Rectal smooth muscle tissue (tissue), 1 donor: ENCODE results near the gene MDC1.

ENCODE experiments used
- H3K27ac ChIP-seq: one replicate; pipeline ENCODE4 v1.7.0; 2013; ENCODE audit warnings: low read depth, low read length, inconsistent platforms
- H3K27me3 ChIP-seq: one replicate; pipeline ENCODE4 v1.7.0; 2013; ENCODE audit warnings: low read length; ENCODE audit not compliant: control insufficient read depth, insufficient read depth
- H3K36me3 ChIP-seq: one replicate; pipeline ENCODE4 v1.7.0; 2013; ENCODE audit warnings: low read length; ENCODE audit not compliant: control insufficient read depth, insufficient read depth
- H3K4me1 ChIP-seq: one replicate; pipeline ENCODE4 v1.7.0; 2013; ENCODE audit warnings: low read length; ENCODE audit not compliant: control insufficient read depth, insufficient read depth
- H3K4me3 ChIP-seq: one replicate; pipeline ENCODE4 v1.7.0; 2013; ENCODE audit warnings: low read length
- H3K9ac ChIP-seq: one replicate; pipeline ENCODE4 v1.7.0; 2013; ENCODE audit warnings: low read length

MDC1 gene

DNA sequence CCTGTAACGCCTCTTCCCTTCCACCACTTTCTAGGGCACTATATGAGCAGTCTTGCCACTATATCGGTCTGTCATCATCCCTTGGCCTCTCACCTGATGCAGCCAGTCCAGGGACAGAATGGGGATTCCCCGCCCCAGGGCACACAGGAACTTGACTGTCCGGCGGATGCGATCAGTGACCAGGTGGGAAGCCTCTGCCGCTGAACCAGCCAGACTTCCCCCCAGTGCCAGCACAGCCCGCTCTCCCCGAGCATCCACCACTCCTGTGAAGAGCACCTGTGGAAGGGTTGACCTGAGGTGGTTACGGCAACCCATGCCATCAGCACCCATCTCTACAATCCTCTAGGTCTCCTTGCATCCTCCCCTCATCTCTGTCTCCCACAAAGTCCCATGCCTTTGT, 14.1 kb downstream of the MDC1 start:
- H3K4me1 ChIP-seq, result no peaks in the 10 kb centered on the region
- H3K36me3 ChIP-seq, result peaks cover 8% of the 10 kb centered on the region
- H3K27ac ChIP-seq, result no peak overlapping the region
- no peak overlapping the region for H3K4me3 ChIP-seq
- H3K9ac ChIP-seq, result no peak overlapping the region
- H3K27me3 ChIP-seq, result no peaks in the 10 kb centered on the region

DNA sequence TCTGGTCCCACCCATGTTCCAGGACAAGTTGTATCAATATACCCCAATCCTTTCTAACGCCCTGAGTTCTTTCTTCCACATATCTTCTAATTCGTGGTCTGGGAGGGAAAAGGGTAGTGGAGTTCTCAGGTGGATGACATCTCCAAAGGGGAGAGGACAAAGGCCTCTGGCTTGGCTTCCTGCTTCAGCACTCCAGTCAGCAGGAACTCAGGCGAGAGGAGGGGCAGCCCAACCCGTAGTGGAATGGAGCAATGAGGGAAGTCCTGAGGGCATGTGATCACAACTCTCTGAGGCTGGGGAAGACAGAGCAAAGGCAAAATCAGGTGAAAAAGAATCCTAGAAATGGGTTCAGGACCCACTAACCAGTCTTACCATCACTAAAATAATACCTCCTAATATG, 16.7 kb downstream of the MDC1 start:
- H3K36me3 ChIP-seq, result peaks cover 5% of the 10 kb centered on the region
- H3K4me1 ChIP-seq, result no peaks in the 10 kb centered on the region
- no peak overlapping the region for H3K27ac ChIP-seq
- no peak overlapping the region for H3K9ac ChIP-seq
- H3K4me3 ChIP-seq, result no peak overlapping the region
- H3K27me3 ChIP-seq, result no peaks in the 10 kb centered on the region

DNA sequence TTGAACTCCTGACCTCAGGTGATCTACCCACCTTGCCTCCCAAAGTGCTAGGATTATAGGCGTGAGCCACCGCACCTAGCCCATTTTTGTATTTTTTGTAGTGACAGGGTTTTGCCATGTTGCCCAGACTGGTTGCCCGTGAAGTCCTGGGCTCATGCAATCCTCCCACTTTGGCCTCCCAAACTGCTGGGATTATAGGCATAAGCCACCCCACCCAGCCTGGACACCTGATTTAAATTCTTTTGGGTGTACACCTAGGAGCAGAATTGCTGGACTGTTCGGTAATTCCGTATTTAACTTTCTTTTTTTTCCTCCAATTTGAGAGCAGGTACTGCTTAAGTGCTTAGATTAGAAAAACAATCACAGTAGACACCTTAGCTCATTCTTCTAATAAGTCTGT, 20.6 kb downstream of the MDC1 start:
- Histone ChIP-seq H3K27ac (no peak overlapping the region), H3K4me3 (no peak overlapping the region), H3K27me3 (no peaks in the 10 kb centered on the region), H3K9ac (no peak overlapping the region), H3K36me3 (no peaks in the 10 kb centered on the region), H3K4me1 (peaks cover 2% of the 10 kb centered on the region)

DNA sequence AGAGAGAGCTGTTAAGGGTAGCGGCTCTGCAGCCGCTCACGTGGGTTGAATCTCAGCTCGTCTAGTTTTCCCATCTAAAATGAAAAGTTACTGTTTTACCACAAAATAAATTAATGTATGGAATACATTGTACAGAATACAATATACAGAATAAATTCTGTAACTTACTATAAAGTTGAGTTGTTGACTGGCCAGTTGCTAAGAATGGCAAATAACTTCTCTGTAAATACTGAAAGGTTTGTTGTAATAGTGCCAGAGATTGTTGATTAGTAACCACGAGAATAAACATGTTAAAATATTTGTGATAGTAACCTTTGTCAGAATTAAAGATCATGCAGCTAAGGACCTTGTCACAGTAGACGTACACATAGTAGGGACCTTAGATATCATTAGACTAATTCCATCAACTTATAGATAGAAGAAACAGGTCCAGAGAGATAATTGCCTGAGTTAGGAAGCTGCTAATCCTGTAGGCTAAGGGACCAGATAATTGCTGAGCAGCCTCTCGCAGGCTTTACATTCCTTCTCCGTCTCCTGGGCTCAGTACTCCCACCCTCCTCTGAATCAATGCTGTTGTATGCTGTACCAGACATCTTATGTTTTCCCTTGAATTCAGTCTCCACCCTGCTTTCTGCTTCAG, 25.8 kb downstream of the MDC1 start:
- Histone ChIP-seq H3K4me1 (peaks cover 33% of the 10 kb centered on the region), H3K9ac (no peak overlapping the region), H3K27me3 (no peaks in the 10 kb centered on the region), H3K4me3 (peak overlapping the region; percentile 40), H3K27ac (peak overlapping the region; percentile 99), H3K36me3 (no peaks in the 10 kb centered on the region)

DNA sequence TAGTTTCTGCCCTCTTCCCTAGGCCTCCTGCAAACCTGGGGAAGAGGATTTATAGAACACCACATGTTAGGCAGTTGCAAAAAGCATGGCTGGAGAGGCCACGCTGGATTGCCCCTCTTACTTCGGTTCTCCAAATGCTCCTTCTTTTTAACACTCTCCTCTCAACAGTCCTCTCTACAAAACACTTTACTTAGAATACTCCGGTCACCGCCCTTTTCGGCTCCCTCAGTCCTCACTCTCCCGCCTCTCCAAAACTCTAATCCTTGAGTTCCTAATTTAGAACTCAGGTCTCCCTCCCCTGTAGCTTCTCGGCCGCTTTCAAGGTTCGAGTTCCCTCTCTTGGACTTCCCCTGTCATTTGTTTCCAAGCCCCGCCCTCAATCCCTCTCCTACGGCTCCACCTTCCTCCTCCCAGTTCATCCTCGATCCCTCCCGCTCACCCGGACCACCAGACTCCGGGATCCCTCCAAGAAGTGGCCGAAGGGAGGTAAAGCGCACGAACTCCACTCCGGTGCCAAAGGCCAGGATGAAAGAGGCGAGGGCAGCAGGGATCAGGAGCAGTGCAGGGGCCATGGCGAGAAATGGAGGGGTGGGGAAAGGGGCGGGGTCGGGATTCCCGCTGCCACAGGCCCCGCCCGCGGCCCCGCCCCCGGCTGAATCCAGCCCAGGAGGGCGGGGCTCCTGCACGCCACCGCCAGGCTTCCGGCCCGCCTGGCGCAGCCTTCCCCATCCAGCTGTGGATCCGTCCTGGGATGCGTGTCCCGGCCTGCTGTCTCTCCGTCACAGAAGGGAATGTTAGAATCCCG, 26.5 kb downstream of the MDC1 start, which contains the start of gene NRM:
TSS of gene NRM (minus strand) at position 582 of the 805 bp plus-strand sequence. CDS start at position 572, 10 bp downstream.
- Histone ChIP-seq H3K9ac (no peak within 1 kb of the TSS), H3K4me3 (peak within 1 kb of the TSS; percentile 80), H3K27me3 (no peaks in the 10 kb centered on the region), H3K36me3 (no peaks in the 10 kb centered on the region), H3K27ac (peak within 1 kb of the TSS; percentile 99), H3K4me1 (peaks cover 33% of the 10 kb centered on the region)

DNA sequence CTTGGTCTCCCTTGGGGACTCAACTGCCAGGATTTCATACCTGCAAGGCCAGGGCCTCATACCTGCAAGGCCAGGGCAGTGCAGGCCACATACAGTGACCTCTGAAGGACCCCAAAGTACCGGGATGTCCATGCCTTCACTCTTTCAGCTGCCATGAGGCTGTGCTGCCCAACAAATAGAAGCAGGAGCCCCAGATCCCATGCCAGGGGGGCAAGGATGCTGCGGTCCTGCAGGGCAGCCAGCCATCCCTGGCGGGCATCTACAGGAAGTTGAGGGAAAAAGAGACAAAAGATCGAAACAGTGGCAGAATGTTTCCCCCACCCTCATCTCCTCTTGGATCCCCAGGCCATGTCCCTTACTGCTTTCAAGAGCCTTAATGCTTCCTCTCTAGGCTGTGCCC, 27.1 kb downstream of the MDC1 start:
- Histone ChIP-seq H3K4me1 (peaks cover 33% of the 10 kb centered on the region), H3K27ac (peak overlapping the region; percentile 99), H3K36me3 (no peaks in the 10 kb centered on the region), H3K27me3 (no peaks in the 10 kb centered on the region), H3K4me3 (peak overlapping the region; percentile 80), H3K9ac (no peak overlapping the region)

DNA sequence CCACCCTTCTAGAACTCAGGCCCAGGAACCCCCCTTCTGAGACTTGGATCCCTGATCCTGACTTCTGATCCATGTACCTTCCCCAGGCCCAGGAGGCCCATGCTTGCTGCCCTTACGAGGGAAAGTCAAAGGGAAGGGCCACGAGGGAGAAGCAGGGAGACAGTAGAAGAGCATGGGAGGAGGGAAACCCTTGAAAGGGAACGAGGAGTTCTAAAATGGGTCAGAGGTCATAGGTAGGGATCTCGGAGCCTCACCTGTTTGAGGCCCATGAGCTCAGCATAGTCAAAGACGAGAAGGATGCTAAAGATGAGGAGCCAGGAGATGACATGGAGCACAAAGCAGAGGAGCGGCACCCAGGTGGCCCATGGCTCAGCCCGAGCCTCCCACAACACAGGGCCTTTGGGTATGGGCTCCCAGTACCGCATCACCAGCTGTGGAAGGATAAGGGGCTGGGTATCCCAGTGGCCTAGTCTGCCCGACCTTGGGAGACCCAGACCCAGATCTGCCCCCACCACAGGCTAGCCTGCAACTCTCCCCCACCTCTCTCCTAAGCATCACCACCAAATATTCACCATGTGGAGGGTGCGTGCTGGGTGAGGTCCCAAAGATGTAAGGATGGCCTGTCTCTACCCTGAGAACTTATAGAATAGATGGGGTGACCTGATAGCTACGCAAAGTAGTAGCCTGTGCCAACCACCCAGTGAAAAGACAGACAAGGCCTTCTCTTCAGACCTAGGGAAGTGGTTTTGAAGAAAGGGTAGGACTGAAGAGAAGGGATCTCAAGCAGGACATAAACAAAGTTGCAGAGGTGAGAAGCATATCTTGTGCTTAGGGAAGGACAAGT, 27.8 kb downstream of the MDC1 start:
- peaks cover 33% of the 10 kb centered on the region for H3K4me1 ChIP-seq
- no peaks in the 10 kb centered on the region for H3K27me3 ChIP-seq
- H3K27ac ChIP-seq, result peak overlapping the region; percentile 99
- H3K9ac ChIP-seq, result no peak overlapping the region
- H3K4me3 ChIP-seq, result no peak overlapping the region
- H3K36me3 ChIP-seq, result no peaks in the 10 kb centered on the region

DNA sequence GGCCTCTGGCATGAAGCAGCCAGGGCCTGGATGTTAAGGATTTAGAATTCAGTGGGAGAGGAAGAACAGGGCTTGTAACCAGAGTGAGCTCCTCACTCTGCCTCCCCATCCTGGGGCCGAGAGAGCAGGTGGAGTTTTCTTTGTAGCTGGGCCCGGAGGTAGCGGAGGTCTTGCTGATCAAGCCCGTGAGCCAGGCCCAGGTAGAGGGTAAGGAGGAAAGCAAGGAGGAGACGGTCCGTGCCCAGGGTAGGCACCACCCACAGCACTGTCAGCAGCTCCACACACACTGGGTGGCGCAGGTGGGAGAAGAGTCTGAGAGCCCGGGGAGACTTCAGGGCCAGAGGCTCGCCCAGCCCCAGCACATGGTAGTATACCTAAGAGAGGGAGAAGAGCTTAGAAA, 28.5 kb downstream of the MDC1 start:
- H3K4me3 ChIP-seq, result no peak overlapping the region
- H3K36me3 ChIP-seq, result no peaks in the 10 kb centered on the region
- no peaks in the 10 kb centered on the region for H3K27me3 ChIP-seq
- H3K4me1 ChIP-seq, result peaks cover 33% of the 10 kb centered on the region
- no peak overlapping the region for H3K9ac ChIP-seq
- H3K27ac ChIP-seq, result peak overlapping the region; percentile 99

DNA sequence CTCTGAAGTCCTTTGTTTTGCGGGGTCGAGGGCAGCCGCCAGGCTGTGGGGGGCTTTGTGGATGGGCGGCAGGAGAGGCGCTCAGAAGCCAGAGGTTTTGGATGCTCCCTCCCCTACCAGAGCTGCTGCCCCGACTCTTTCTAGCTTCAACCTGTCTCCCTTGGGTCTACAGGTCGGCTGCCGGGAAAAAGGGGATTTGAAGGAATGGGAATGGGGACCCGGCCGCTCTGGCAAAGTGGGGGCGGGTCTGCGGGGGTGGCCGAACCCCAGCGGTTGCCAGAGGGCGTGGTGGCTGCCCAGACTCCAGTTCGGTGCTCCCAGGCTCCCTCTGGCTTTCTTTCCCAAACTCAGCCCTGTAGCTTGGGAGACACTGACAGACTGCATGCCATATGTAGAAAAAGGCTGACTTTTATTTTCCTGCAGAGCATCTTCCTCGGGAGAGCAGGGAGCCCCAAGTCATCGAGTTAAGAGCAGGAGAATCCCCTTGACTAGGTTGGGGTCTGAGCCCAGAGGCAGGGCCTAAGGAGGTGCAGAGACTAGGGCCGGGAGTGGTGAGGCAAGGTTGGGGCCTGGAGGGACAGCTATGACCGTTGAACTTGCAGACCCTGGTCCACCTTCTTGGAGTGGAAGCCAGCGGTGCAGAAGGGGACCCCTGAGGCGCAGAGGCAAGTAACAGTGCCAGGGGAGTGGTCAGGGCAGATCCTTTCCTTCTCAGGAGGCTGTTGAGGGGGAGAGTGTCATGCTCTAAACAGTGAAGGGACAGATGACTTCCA, 29.2 kb downstream of the MDC1 start:
- Histone ChIP-seq H3K4me1 (peaks cover 39% of the 10 kb centered on the region), H3K9ac (peak overlapping the region; percentile 45), H3K27ac (peak overlapping the region; percentile 99), H3K36me3 (no peaks in the 10 kb centered on the region), H3K27me3 (no peaks in the 10 kb centered on the region), H3K4me3 (peak overlapping the region; percentile 66)

DNA sequence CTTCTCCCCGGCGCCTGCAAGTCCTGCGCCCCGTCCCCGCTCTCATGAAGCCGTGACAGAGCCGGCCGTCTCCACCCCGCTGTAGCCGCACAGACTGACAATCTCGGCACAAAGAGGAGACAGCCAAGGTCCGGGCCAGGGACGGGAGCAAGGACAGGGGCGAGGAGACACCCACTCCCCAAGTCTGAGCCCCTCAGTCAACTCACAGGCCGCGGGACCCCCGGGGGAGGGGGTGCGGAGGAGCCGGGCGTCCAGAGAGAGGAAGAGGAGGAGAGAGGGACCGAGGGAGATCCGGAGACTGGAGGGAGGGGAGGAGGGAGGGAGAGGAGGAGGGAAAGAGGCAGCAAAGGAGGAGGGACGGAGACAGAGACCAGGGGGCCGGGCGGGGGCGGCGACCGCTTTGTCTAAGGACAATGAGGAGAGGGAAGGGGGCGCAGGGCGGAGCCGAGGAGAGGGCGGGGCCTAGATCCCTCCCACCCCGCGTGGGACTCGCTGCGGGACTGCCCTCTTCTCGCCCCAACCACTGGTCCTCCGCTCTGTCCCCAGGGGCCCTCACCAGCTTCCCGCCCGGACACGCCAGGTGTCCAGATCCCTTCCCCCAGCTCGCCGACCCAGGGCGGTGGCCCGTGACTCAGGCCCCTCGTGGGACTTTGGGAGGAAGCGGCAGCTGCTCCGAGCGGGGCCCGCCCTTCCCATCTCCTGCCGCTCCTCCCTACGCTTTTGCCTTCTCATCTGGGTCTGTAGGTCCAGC, 30.0 kb downstream of the MDC1 start:
- peaks cover 47% of the 10 kb centered on the region for H3K4me1 ChIP-seq
- H3K27ac ChIP-seq, result peak overlapping the region; percentile 99
- H3K27me3 ChIP-seq, result no peaks in the 10 kb centered on the region
- H3K9ac ChIP-seq, result peak overlapping the region; percentile 89
- peak overlapping the region; percentile 66 for H3K4me3 ChIP-seq
- no peaks in the 10 kb centered on the region for H3K36me3 ChIP-seq
